AG04450 (cell line): ENCODE results near the gene FAM171A2. TPM values are rescaled to one million over a fixed set of nuclear protein-coding genes. Genes with fewer than 3 reads are reported as not detected.

Experiments
- CTCF ChIA-PET: fragments of 300-600, 350-600 bp; formaldehyde crosslinking; extraction: SDS; loops from one replicate; lab custom pipeline; 2022; ENCODE audit warnings: antibody characterized with exemption, inconsistent platforms; lab: Charles Lee
- POLR2A ChIA-PET: fragments of 350-600 bp; formaldehyde crosslinking; extraction: SDS; loops from one replicate; lab custom pipeline; 2021; ENCODE audit warnings: antibody characterized with exemption, inconsistent platforms; lab: Yijun Ruan, JAX
- DNase-seq: peaks from one replicate; pipeline ENCODE4 v3.0.0-alpha.2; 2011; ENCODE audit warnings: low read depth, low spot score
- H3K27ac ChIP-seq: one replicate; pipeline ENCODE4 v1.5.1; 2012; ENCODE audit warnings: low read depth, low read length, control low read depth
- H3K27me3 ChIP-seq: one replicate; pipeline ENCODE4 v1.6.0; 2012; ENCODE audit warnings: low read length; ENCODE audit not compliant: control insufficient read depth, insufficient read depth
- H3K4me3 ChIP-seq: 2 replicates; pipeline ENCODE4 v1.5.1; 2011; ENCODE audit warnings: mild to moderate bottlenecking, low read depth, low read length, control low read depth
- H3K9me3 ChIP-seq: 2 replicates; pipeline ENCODE4 v1.5.1; 2012; ENCODE audit warnings: low read length; ENCODE audit not compliant: control insufficient read depth, insufficient read depth
- CTCF ChIP-seq: IDR thresholded peaks from 2 replicates; pipeline ENCODE4 v1.5.1; 2011; ENCODE audit warnings: low read depth, low read length, control low read depth, inconsistent platforms
- polyA minus RNA-seq: library from RNA; depleted of rRNA, polyadenylated mRNA; stranded (reverse); fragments of >200 nt; gene quantifications from 2 replicates; pipeline ENCODE4 v1.2.3, GENCODE V29; 2011; rRNA and poly(A)+ RNA removed
- polyA plus RNA-seq: library from polyadenylated mRNA; depleted of rRNA; stranded (reverse); fragments of >200 nt; gene quantifications from 2 replicates; pipeline ENCODE4 v1.2.3, GENCODE V29; 2011; rRNA removed

The FAM171A2 gene
- polyA plus RNA-seq = 5.3 and 8.0 TPM in 2 replicates
- polyA minus RNA-seq = 3.0 and 4.8 TPM in 2 replicates

GRCh38 chr17:44363613-44364159 lies at the start of gene FAM171A2:
FAM171A2 (minus strand) TSS chr17:44363853; CDS start chr17:44363714, 139 bp downstream.
- H3K27ac ChIP-seq = no peak within 1 kb of the TSS
- peak; percentile 20 for DNase-seq
- ChIA-PET POLR2A (interaction anchor here (0.5 to 1.0 kb wide), 2 partner anchors 142 to 145 kb away, joined by 3 to 4 read pairs; no protein-coding TSS in a partner anchor), CTCF (interaction anchor here (0.6 to 2.4 kb wide), 21 partner anchors 12 to 280 kb away, joined by 3 to 18 read pairs (median 5); partner anchors contain the start of gene TMUB2)
- TF ChIP-seq CTCF = peak; percentile 28; the same call in 1 of the 2 replicates
- H3K9me3 ChIP-seq = no peaks in the 10 kb centered on the region
- H3K27me3 ChIP-seq = peaks cover 21% of the 10 kb centered on the region
- peak within 1 kb of the TSS; percentile 71 for H3K4me3 ChIP-seq

- H3K4me3 ChIP-seq = no peak overlapping the region
- ChIA-PET CTCF (interaction anchor here (1.4 kb wide), 1 partner anchor 114 kb away, joined by 3 read pairs; no protein-coding TSS in a partner anchor), POLR2A (no interaction called here)
- no peak overlapping the region for H3K27ac ChIP-seq
- TF ChIP-seq CTCF = no peak
- H3K9me3 ChIP-seq = no peaks in the 10 kb centered on the region
- DNase-seq = no peak
- no peaks in the 10 kb centered on the region for H3K27me3 ChIP-seq
These were observed 45.8 kb upstream of the FAM171A2 start for GRCh38 chr17:44409309-44410028.

- POLR2A ChIA-PET = no interaction called here
- Histone ChIP-seq H3K27me3 (no peaks in the 10 kb centered on the region), H3K9me3 (no peaks in the 10 kb centered on the region), H3K27ac (no peak overlapping the region), H3K4me3 (no peak overlapping the region)
- TF ChIP-seq CTCF = no peak
- DNase-seq = no peak
- CTCF ChIA-PET = no interaction called here
These were observed 45.1 kb upstream of the FAM171A2 start for GRCh38 chr17:44408786-44409185.

- no peak for TF ChIP-seq CTCF
- ChIA-PET CTCF (interaction anchor here (1.0 to 5.5 kb wide), 3 partner anchors 17 to 235 kb away, joined by 4 to 62 read pairs (median 12); no protein-coding TSS in a partner anchor), POLR2A (no interaction called here)
- no peak for DNase-seq
- Histone ChIP-seq H3K27me3 (no peaks in the 10 kb centered on the region), H3K9me3 (no peaks in the 10 kb centered on the region), H3K27ac (no peak overlapping the region), H3K4me3 (no peak overlapping the region)
These were observed 39.0 kb upstream of the FAM171A2 start for GRCh38 chr17:44402564-44403172.
